PC-9 (cell line): ENCODE results near the gene MBNL2.

ENCODE experiments used
- CTCF ChIP-seq: fragments of 200-600 bp; sonication (generic); conservative IDR thresholded peaks from 2 replicates; pipeline ENCODE4 v1.6.1; 2017; ENCODE audit warnings: mixed run types, antibody characterized with exemption, mild to moderate bottlenecking, moderate library complexity
- EZH2 ChIP-seq: fragments of 200-600 bp; sonication (generic); IDR thresholded peaks from 2 replicates; pipeline ENCODE4 v1.8.0; 2017; ENCODE audit warnings: antibody characterized with exemption, low read depth

GRCh38 chr13:97188207-97188606 lies 33.9 kb upstream of the MBNL2 start:
- no peak for TF ChIP-seq EZH2
- TF ChIP-seq CTCF, result no peak
